Coronary artery (tissue), 2 donors: ENCODE measurements around the gene LAT.
"Not testable (repeated sequence)": the region's sequence is repeated elsewhere in the genome, so short reads cannot be mapped to it uniquely, and the experiment has no call there.

Source experiments
- DNase-seq: peaks from one replicate; pipeline ENCODE4 v3.0.0-alpha.2; 2017; ENCODE audit warnings: low spot score
- H3K27ac ChIP-seq, 2 donors: fragments of 200-600 bp; sonication (generic); one replicate each; pipeline ENCODE4 v1.5.1; 2016 to 2019
- H3K4me3 ChIP-seq: fragments of 200-600 bp; sonication (generic); 2 replicates; pipeline ENCODE4 v1.5.1; 2016; ENCODE audit warnings: mild to moderate bottlenecking, moderate library complexity
- TF ChIP-seq, protein P1 (sequence below): fragments of 200-600 bp; sonication (generic); IDR thresholded peaks from one replicate; pipeline ENCODE4 v1.5.1; 2019; ENCODE audit warnings: antibody characterized with exemption

The LAT gene, protein sequence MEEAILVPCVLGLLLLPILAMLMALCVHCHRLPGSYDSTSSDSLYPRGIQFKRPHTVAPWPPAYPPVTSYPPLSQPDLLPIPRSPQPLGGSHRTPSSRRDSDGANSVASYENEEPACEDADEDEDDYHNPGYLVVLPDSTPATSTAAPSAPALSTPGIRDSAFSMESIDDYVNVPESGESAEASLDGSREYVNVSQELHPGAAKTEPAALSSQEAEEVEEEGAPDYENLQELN

DNA sequence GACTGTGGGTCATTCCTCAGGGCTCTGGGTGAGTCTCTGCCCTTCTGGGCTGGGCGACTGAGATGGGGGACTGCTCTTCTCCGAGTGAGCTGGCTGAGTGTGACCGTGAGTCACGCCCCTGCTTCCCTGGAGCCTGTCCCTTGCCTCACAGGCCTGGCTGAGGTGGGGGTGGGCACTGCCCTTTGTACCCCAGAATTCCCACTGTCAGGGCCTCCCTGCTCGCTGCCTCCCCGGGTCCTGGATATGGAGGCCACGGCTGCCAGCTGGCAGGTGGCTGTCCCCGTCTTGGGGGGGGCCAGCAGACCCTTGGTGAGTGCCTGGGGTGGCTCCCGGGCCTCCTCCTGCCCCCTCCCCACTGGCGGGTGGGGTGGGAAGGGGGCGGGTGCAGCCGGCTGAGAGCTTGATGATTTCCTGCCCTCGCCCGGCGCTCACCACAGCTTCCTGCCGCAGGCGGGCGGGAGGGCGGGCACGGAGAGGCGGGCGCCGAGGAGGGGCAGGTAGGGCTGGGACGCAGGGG, at the start of gene LAT:
Gene LAT (plus strand): TSS at position 434 of the 517 bp plus-strand sequence. CDS start 366 bp downstream, outside the sequence.
- TF ChIP-seq, protein P1, sequence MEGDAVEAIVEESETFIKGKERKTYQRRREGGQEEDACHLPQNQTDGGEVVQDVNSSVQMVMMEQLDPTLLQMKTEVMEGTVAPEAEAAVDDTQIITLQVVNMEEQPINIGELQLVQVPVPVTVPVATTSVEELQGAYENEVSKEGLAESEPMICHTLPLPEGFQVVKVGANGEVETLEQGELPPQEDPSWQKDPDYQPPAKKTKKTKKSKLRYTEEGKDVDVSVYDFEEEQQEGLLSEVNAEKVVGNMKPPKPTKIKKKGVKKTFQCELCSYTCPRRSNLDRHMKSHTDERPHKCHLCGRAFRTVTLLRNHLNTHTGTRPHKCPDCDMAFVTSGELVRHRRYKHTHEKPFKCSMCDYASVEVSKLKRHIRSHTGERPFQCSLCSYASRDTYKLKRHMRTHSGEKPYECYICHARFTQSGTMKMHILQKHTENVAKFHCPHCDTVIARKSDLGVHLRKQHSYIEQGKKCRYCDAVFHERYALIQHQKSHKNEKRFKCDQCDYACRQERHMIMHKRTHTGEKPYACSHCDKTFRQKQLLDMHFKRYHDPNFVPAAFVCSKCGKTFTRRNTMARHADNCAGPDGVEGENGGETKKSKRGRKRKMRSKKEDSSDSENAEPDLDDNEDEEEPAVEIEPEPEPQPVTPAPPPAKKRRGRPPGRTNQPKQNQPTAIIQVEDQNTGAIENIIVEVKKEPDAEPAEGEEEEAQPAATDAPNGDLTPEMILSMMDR, result no peak
- DNase-seq, result no peak
- no peak within 1 kb of the TSS for H3K4me3 ChIP-seq
- no peak within 1 kb of the TSS for H3K27ac ChIP-seq

DNA sequence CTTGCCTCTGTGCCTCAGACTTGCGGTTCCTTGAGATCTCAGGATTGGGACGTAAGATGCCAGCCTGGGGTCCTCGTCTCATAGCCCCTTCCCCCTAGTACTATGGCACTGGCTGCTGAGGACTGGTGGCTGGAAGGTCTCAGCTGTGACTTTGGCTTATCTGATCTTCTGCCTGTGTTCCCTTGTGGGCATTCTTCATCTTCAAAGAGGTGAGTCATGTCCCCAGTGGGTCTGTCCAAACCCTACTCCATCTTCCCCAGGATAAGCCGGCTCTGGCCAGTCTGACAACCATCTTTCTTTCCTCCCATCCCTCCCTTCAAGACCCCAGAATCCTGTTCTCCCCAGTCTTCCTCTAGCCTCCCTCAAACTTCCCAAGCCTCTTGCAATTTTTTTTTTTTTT, 49.5 kb upstream of the LAT start:
- no peak for DNase-seq
- TF ChIP-seq, protein P1, result no peak
- H3K27ac ChIP-seq, result no peak overlapping the region
- H3K4me3 ChIP-seq, result no peak overlapping the region

DNA sequence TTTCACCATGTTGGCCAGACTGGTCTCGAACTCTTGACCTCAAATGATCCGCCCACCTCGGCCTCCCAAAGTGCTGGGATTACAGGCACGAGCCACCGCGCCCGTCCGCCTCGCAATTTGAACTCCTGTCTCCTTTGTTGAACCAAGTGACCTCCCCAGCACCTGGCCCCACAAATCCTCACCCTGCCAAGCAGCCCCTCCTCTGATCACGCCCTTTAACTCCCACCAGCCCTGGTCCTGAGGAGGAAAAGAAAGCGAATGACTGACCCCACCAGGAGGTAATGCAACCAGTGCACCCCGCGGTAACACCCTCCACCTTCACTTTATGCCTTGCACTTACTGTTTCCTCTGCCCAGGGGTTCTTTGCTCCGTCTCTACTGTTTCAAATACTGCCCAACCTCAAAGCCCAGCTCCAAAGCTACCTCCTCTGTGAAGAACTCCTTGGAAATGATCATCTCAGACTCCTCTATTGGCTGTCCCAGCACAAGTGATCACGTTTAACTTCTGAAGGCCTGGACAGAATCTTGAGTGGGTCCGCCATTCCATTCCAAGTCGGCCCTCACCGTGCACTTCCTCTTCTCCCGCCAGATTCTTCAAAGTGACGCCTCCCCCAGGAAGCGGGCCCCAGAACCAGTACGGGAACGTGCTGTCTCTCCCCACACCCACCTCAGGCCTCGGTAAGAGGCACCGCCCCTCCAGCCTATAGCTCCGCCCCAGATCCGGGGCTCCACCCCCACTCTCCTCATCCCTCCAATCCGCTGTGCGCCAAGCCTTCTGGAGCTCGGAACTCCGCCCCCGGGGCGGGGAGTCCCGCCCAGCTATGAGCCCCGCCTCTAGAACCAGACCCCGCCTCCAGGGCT, 48.7 kb upstream of the LAT start:
- DNase-seq, result peak; percentile 78
- H3K27ac ChIP-seq, result no peak overlapping the region
- TF ChIP-seq, protein P1, result no peak
- H3K4me3 ChIP-seq, result peak overlapping the region; percentile 42

DNA sequence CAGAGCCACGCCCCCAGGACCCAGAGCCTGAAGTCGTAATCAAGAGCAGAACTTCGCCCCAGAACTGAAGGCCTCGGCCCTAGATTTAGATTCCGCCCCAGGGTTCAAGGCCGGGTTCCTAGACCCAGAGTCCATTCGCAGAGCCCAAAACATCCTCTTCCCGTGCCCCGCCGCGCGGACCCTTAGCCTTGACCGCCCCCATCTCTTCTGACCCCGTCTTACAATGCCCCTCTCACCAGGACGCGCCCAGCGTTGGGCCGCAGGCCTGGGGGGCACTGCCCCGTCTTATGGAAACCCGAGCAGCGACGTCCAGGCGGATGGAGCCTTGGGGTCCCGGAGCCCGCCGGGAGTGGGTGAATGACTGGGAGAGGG, 48.1 kb upstream of the LAT start:
- Histone ChIP-seq H3K27ac (no peak overlapping the region), H3K4me3 (peak overlapping the region; percentile 42)
- no peak for DNase-seq
- TF ChIP-seq, protein P1, result no peak

DNA sequence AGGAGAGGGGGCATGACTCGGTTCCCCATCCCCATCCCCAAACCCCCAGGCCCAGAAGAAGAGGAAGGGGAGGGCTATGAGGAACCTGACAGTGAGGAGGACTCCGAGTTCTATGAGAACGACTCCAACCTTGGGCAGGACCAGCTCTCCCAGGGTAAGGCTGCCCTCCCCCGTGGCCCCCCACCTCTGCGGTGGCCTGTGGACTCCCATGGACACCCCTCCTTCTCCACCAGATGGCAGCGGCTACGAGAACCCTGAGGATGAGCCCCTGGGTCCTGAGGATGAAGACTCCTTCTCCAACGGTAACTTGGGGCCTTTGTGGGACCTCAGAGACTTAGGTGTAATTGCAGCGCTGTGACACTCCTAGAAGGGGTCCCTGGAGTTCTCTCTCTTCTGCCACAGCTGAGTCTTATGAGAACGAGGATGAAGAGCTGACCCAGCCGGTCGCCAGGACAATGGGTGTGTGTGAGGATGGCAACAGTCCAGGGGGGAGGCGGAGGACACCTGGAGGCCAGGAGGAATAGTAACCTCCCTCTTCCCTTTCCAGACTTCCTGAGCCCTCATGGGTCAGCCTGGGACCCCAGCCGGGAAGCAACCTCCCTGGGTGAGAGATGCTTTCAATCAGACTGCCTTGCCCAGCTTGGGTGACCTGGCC, 47.5 kb upstream of the LAT start:
- TF ChIP-seq, protein P1, result no peak
- no peak overlapping the region for H3K4me3 ChIP-seq
- no peak for DNase-seq

DNA sequence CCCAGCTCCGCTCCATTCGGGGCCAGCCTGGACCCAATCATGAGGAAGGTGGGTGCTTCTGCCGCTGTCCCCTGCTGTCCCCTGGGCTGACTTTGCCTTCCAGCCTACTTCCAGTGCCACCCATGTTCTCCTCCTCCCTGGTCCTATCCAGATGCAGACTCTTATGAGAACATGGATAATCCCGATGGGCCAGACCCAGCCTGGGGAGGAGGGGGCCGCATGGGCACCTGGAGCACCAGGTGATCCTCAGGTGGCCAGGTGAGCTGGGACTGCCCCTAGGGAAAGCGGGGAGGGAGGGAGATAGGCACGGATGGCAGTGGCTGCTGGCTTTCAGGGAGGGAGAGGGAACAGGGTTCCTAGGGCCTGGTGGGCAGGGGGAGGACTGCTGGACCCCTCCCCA, 46.1 kb upstream of the LAT start:
- DNase-seq, result no peak
- Histone ChIP-seq H3K27ac (no peak overlapping the region), H3K4me3 (no peak overlapping the region)
- TF ChIP-seq, protein P1, result no peak

More for the DNA sequence above, 47.5 kb upstream of the LAT start:
- H3K27ac ChIP-seq, result no peak overlapping the region

DNA sequence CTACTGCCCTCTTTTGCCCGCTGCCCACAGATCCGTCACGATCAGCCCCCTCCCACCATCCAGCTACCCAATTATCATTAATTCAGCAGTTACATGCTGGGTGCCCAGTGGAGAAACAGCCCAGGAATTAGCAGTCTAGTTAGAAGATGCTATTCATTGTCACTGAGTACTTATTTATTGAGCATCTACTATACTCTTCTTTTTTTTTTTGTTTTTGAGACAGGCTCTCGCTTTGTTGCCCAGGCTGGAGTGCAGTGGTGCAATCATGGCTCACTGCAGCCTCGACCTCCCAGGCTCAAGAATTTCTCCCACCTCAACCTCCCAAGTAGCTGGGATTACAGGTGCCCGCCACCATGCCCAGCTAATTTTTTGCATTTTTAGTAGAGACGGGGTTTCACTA, 45.0 kb upstream of the LAT start:
- H3K4me3 ChIP-seq, DNase-seq, H3K27ac ChIP-seq: not testable (repeated sequence)
